ENCODE results near the gene SLC6A12.

The SLC6A12 gene

DNA sequence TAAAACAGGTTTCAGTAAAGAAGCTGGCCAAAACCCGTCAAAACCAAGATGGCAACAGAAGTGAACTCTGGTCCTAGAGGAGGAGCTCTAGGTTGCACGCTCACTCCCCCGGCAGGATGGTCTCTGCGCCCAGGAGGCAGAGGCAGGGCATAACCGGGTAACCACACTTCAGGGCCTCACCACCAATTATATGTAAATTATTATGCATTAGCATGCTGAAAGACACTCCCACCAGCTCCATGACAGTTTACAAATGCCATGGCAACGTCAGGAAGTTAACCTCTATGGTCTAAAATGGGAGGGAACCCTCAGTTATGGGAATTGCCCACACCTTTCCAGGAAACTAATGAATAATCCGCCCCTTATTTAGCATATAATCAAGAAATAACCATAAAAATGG, 20.1 kb upstream of the SLC6A12 start:
- H3K27ac ChIP-seq = no peak overlapping the region
- no peak for TF ChIP-seq CTCF (conservative IDR thresholded peaks at IDR 0.05)

GRCh38 chr12:233615-233968, 19.6 kb upstream of the SLC6A12 start:
- H3K27ac ChIP-seq = no peak overlapping the region
- no peak for TF ChIP-seq CTCF (conservative IDR thresholded peaks at IDR 0.05)

- no peak for TF ChIP-seq CTCF (conservative IDR thresholded peaks at IDR 0.05)
- no peak overlapping the region for H3K27ac ChIP-seq
Observed at GRCh38 chr12:232731-233614, 19.0 kb upstream of the SLC6A12 start.

GRCh38 chr12:230925-231671, 17.1 kb upstream of the SLC6A12 start:
- no peak for TF ChIP-seq CTCF (conservative IDR thresholded peaks at IDR 0.05)

DNA sequence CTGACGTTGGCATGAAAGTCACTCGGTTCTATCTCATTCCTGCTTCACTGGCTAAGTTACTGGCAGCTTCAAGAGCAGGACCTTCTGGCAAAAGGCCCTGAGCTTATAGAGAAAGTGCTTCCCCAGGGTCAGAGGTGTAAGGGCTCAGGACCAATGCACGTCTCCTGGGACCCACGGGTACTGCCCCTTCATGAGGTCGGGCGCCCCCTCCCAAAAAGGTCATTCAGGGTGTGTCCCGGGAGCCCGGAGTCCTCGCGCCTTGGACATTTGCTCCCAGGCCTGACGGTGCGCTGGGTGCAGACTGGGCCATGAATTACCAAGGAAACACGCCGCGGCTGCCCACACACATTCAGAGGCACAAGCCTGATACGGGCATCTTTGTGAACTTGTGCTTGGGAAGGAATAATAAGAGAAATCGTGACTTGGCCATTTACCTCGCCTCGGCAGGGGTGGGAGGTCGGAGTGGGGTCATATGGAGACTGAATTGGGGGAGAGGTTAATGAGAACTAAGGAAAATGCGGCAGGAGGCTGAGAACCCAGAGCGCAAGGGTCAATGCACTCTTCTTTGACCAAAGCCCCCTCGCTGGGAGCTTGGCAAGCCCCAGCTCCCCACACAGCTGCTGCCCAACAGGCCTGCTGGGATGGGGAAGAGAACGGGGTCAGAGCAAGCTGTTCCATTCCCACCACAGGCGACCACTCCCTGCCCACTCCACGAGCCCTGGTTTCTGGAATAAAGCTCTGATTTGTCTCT, 15.7 kb upstream of the SLC6A12 start:
- no peak for TF ChIP-seq CTCF (conservative IDR thresholded peaks at IDR 0.05)
- H3K27ac ChIP-seq = no peak overlapping the region

More at GRCh38 chr12:230925-231671, 17.1 kb upstream of the SLC6A12 start:
- no peak overlapping the region for H3K27ac ChIP-seq

DNA sequence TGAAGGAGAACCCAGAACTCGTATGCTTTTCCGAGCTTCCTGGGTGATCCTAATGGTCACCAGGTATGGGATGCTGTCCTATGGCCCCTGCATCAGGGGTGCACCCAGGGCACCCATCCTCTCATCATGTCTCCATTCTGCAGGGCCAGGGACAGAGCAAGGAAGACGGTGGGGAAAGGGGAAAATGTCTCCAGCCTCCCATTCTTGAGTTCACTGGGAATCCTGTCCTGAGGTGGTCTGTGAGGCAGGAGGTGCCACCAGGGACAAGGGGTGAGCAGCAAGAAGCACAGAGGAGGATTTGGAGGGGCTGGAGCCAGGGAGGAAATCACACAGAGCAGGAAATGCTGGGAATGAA, 14.9 kb upstream of the SLC6A12 start:
- no peak overlapping the region for H3K27ac ChIP-seq
- no peak for TF ChIP-seq CTCF (conservative IDR thresholded peaks at IDR 0.05)

Data from VCaP (cell line).